Heart right ventricle (tissue), 16 donors: ENCODE data around the gene IGLL1. TPM values are rescaled to one million over a fixed set of nuclear protein-coding genes. Genes with fewer than 3 reads are reported as not detected.

Experiments
- ATAC-seq, 8 donors: fragments of 200-7000 bp; cut with Tn5 transposase; one replicate each; pipeline ENCODE4 v1.9.1; 2020; ENCODE audit warnings: mild to moderate bottlenecking in 8 of 8, moderate library complexity in 8 of 8, moderate number of reproducible peaks in 1 of 8
- DNase-seq, 2 donors: peaks; one replicate each; pipeline ENCODE4 v3.0.0-alpha.2; 2020
- H3K27ac ChIP-seq, 10 donors: fragments of 200-600 bp; sonication (generic) in 2 of 10; one replicate each; pipeline versions ENCODE4 v1.5.0 to v1.8.0; 2020 to 2022; ENCODE audit warnings: mild to moderate bottlenecking in 3 of 10
- H3K27me3 ChIP-seq, 7 donors: fragments of 200-600 bp; one replicate each; pipeline ENCODE4 v1.8.0; 2021 to 2022; ENCODE audit warnings: mild to moderate bottlenecking in 2 of 7
- H3K36me3 ChIP-seq, 9 donors: fragments of 200-600 bp; sonication (generic) in 1 of 9; one replicate each; pipeline versions ENCODE4 v1.5.0 to v1.8.0; 2020 to 2022; ENCODE audit warnings: mild to moderate bottlenecking in 2 of 9
- H3K4me1 ChIP-seq, 9 donors: fragments of 200-600 bp; sonication (generic) in 1 of 9; one replicate each; pipeline versions ENCODE4 v1.5.0 to v1.8.0; 2020 to 2022; ENCODE audit warnings: mild to moderate bottlenecking in 4 of 9
- H3K4me3 ChIP-seq, 10 donors: fragments of 200-600 bp; sonication (generic) in 2 of 10; one replicate each; pipeline versions ENCODE4 v1.5.0 to v1.8.0; 2020 to 2022; ENCODE audit warnings: mild to moderate bottlenecking in 7 of 10, moderate library complexity in 2 of 10
- H3K9me3 ChIP-seq, 11 donors: fragments of 200-600 bp in 10 of 11; sonication (generic) in 2 of 11; one replicate each; pipeline versions ENCODE4 v1.5.0 to v1.8.0; 2013 to 2022; ENCODE audit warnings: mild to moderate bottlenecking in 2 of 11, control low read depth in 1 of 11, moderate library complexity in 1 of 11
- CTCF ChIP-seq, 9 donors: fragments of 200-600 bp; sonication (generic) in 2 of 9; IDR thresholded peaks; one replicate each; pipeline versions ENCODE4 v1.5.0 to v1.8.0; 2021 to 2022; ENCODE audit warnings: antibody characterized with exemption in 9 of 9, mild to moderate bottlenecking in 5 of 9, moderate library complexity in 1 of 9
- WGBS, 2 donors: extraction: QIAGEN DNeasy Blood & Tissue Kit; methylation state at CpG; one replicate each; pipeline ENCODE4 v1.1.7; 2013; ENCODE audit warnings: inconsistent platforms in 1 of 2; 5-methylcytosine and 5-hydroxymethylcytosine counted together
- intact Hi-C, 10 donors: fragments of 100-400 bp; cut with DNase I; formaldehyde crosslinking; loops; one replicate each; pipeline versions ENCODE4 v1.11.1 to v1.14.2; 2022
- polyA plus RNA-seq, 2 donors: library from polyadenylated mRNA; stranded (reverse); fragments of 200-250 nt; gene quantifications; one replicate each; pipeline ENCODE4 v1.2.3, GENCODE V29; 2013
- total RNA-seq, 10 donors: library from RNA; stranded (reverse); fragmentation: NEBNext Ultra II Directional in 3 of 10; extraction: Animal tissue kit (Norgen Biotek cat#: 25700) in 3 of 10; gene quantifications; one replicate each; pipeline versions ENCODE4 v1.2.1 to v1.2.4, GENCODE V29; 2021 to 2023
- donor health status: Arrhythmogenic right ventricular cardiomyopathy.
- donor health status: ischemic (EF 13 %, LVEDD 7.1; RV severe dilation, severe dysfunction).
- donor health status: healthy with polysubstance abuse.
- donor health status: DM: no; HTN: yes; CAD: no.
- donor health status: DM: no; HTN: no; CAD: no.
- donor health status: ischemic (EF 25% LVEDD 6.9; RV normal size, moderate dysfunction).
- donor health status: ischemic (EF 25% LVEDD 5.7; RV mildly dilated, moderate dysfunction).
- donor health status: healthy.
- donor health status: DM: yes; HTN: yes; CAD: no.
- donor health status: Ischemic cardiomyopathy.
- donor health status: ischemic (EF 35%, LVEDD 5.7; RV mildly dilated, moderate dysfunction).
- donor health status: nonischemic (EF 11% LVEDD 7.7; RV severe dilation, severe dysfunction).
- donor health status: DM: yes; HTN: yes; CAD: no.
- donor health status: PGD.
- donor health status: ischemic (EF 29% LVEDD 5.4; RV normal size, mild dysfunction).
- donor health status: nonischemic (EF 23%, LVEDD 6.1; RV moderate dilation, normal function).

Gene IGLL1
- total and polyA plus RNA-seq, 12 donors, result not detected

GRCh38 chr22:23534851-23535717 lies 45.0 kb downstream of the IGLL1 start:
- DNase-seq (no peak), ATAC-seq (no peak)
- Histone ChIP-seq H3K27ac (no peak overlapping the region), H3K36me3 (no peaks in the 10 kb centered on the region), H3K9me3 (no peaks in the 10 kb centered on the region), H3K4me3 (no peak overlapping the region), H3K4me1 (peaks cover 0 to 18% (median 0%) of the 10 kb centered on the region in 9 donors), H3K27me3 (peaks cover 0 to 10% (median 0%) of the 10 kb centered on the region in 7 donors)
- WGBS, 2 donors, result 93 to 96% methylated on average over 29 of the region's 29 CpGs
- intact Hi-C loops, result loop anchor here in 8 of 10 donors (5.0 to 10.0 kb wide), 9 partner anchors 130 to 578 kb away; no protein-coding TSS in a partner anchor
- no peak for TF ChIP-seq CTCF (IDR thresholded peaks at IDR 0.05)

DNA sequence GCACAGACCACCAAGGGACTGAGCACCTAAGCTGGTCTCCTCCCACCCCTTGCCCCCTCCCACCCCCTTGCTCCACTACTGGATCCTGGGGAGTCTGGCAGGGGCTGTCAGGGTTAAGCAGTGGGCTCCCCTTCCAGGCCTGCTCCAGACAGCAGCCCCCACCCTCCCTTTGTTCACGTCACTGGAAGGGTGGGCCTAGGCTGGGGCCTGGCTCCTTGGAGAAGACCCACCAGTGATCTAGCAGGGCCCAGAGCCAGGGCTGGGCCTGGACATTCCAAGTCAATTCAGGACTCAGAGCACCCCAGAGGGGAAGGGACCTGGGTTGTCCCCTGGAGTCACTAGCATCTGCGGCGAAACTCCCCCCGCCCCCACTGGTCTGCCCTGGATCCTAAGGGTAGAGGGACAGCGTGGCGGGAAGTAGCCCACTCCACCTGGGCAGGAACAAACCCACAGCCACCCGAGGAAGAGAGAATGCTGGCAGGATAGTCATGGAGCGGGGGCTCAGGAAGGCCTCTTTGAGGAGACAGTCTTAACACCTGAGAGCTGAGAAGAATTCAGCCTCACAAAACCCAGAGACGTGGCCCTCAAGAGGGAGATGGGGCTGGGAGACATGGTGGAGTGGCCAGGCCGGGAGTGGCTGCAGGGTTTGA lies 45.8 kb downstream of the IGLL1 start:
- ATAC-seq, result peak in 1 of 8 donors; percentile 53
- Histone ChIP-seq H3K9me3 (no peaks in the 10 kb centered on the region), H3K36me3 (no peaks in the 10 kb centered on the region), H3K27ac (no peak overlapping the region), H3K4me3 (no peak overlapping the region), H3K27me3 (peaks cover 0 to 10% (median 0%) of the 10 kb centered on the region in 7 donors), H3K4me1 (peaks cover 0 to 17% (median 0%) of the 10 kb centered on the region in 9 donors)
- intact Hi-C loops, result loop anchor here in 7 of 10 donors (5.0 to 10.0 kb wide), 5 partner anchors 130 to 240 kb away; no protein-coding TSS in a partner anchor
- DNase-seq, result no peak
- 84 to 86% methylated on average over 10 of the region's 10 CpGs for WGBS, 2 donors
- no peak for TF ChIP-seq CTCF (IDR thresholded peaks at IDR 0.05)

- peak in 2 of 8 donors; percentile 21 to 32 for ATAC-seq
- H3K27ac ChIP-seq, result no peak overlapping the region
- intact Hi-C loops, result loop anchor here in 7 of 10 donors (5.0 to 10.0 kb wide), 5 partner anchors 129 to 239 kb away; no protein-coding TSS in a partner anchor
Measured at GRCh38 chr22:23533771-23534191, 46.3 kb downstream of the IGLL1 start.

More at GRCh38 chr22:23533771-23534191, 46.3 kb downstream of the IGLL1 start:
- Histone ChIP-seq H3K27me3 (peaks cover 0 to 7% (median 0%) of the 10 kb centered on the region in 7 donors), H3K4me3 (no peak overlapping the region), H3K4me1 (peaks cover 0 to 11% (median 0%) of the 10 kb centered on the region in 9 donors), H3K36me3 (no peaks in the 10 kb centered on the region), H3K9me3 (no peaks in the 10 kb centered on the region)
- TF ChIP-seq CTCF (IDR thresholded peaks at IDR 0.05), result no peak
- WGBS, 2 donors, result 48 to 66% methylated on average over 7 to 8 of the region's 8 CpGs
- no peak for DNase-seq
